Neural cell (in vitro differentiated cells): ENCODE results near the gene ITGB1BP1. TPM values are rescaled to one million over a fixed set of nuclear protein-coding genes. Genes with fewer than 3 reads are reported as not detected.

Experiments used
- H2AFZ ChIP-seq: fragments of 200-600, 300-800 bp; sonication (generic), shearing (Covaris generic); 2 replicates; pipeline ENCODE4 v1.6.0; 2014; ENCODE audit warnings: low read depth, mild to moderate bottlenecking, antibody characterized with exemption, low read length, moderate library complexity
- H3F3A ChIP-seq: fragments of 200-600 bp; shearing (Covaris generic); 2 replicates; pipeline ENCODE4 v1.6.1; 2016; ENCODE audit warnings: mild to moderate bottlenecking, moderate library complexity, mixed read lengths, antibody characterized with exemption, low read length; ENCODE audit not compliant: insufficient read depth, poor library complexity, severe bottlenecking
- H3K27ac ChIP-seq: fragments of 200-600, 300-800 bp; sonication (generic), shearing (Covaris generic); 2 replicates; pipeline ENCODE4 v1.5.1; 2014; ENCODE audit warnings: mild to moderate bottlenecking, low read length, moderate library complexity
- H3K27me3 ChIP-seq: fragments of 300-800, 200-600 bp; sonication (generic), shearing (Covaris generic); 2 replicates; pipeline ENCODE4 v1.6.0; 2014; ENCODE audit warnings: mild to moderate bottlenecking, low read depth, low read length, moderate library complexity; ENCODE audit not compliant: insufficient read depth
- H3K36me3 ChIP-seq: fragments of 300-800, 200-600 bp; sonication (generic), shearing (Covaris generic); 2 replicates; pipeline ENCODE4 v1.5.1; 2014; ENCODE audit warnings: mild to moderate bottlenecking, antibody characterized with exemption, low read length, moderate library complexity; ENCODE audit not compliant: insufficient read depth
- H3K4me2 ChIP-seq: fragments of 300-800, 200-600 bp; sonication (generic), shearing (Covaris generic); 2 replicates; pipeline ENCODE4 v1.6.0; 2014; ENCODE audit warnings: mild to moderate bottlenecking, low read length
- H3K4me3 ChIP-seq: fragments of 300-800, 200-600 bp; sonication (generic), shearing (Covaris generic); 2 replicates; pipeline ENCODE4 v1.5.1; 2014; ENCODE audit warnings: mild to moderate bottlenecking, low read length, moderate library complexity
- H3K79me2 ChIP-seq: fragments of 200-600 bp; shearing (Covaris generic); replicated peaks from 2 replicates; pipeline ENCODE4 v1.6.0; 2014; ENCODE audit warnings: mild to moderate bottlenecking, low read length, moderate library complexity; ENCODE audit not compliant: insufficient read depth
- H3K9ac ChIP-seq: fragments of 300-800, 200-600 bp; sonication (generic), shearing (Covaris generic); 2 replicates; pipeline ENCODE4 v1.6.1; 2016; ENCODE audit warnings: mild to moderate bottlenecking, low read length, mixed read lengths
- H3K9me2 ChIP-seq: fragments of 200-600 bp; shearing (Covaris generic); 2 replicates; pipeline ENCODE4 v1.6.1; 2016; ENCODE audit warnings: mild to moderate bottlenecking, low read length, mixed read lengths; ENCODE audit not compliant: insufficient read depth
- H3K9me3 ChIP-seq: fragments of 200-600, 300-800 bp; sonication (generic), shearing (Covaris generic); 2 replicates; pipeline ENCODE4 v1.6.1; 2016; ENCODE audit warnings: mild to moderate bottlenecking, mixed run types, low read length, moderate library complexity, mixed read lengths
- H4K20me1 ChIP-seq: fragments of 200-600 bp; shearing (Covaris generic); 2 replicates; pipeline ENCODE4 v1.6.1; 2016; ENCODE audit warnings: mild to moderate bottlenecking, mixed run types; ENCODE audit not compliant: insufficient read depth
- CTCF ChIP-seq: fragments of 450-650 bp; IDR thresholded peaks from 2 replicates; pipeline ENCODE4 v1.5.1; 2014; ENCODE audit warnings: antibody characterized with exemption, mild to moderate bottlenecking, moderate library complexity; ENCODE audit not compliant: poor library complexity, severe bottlenecking
- EP300 ChIP-seq: fragments of 450-650 bp; conservative IDR thresholded peaks from 2 replicates; pipeline ENCODE4 v1.6.1; 2014; ENCODE audit warnings: antibody characterized with exemption, mild to moderate bottlenecking, moderate library complexity; ENCODE audit not compliant: poor library complexity, severe bottlenecking
- EZH2 ChIP-seq: fragments of 200-600, 300-800 bp; shearing (Covaris generic), sonication (generic); IDR thresholded peaks from 2 replicates; pipeline ENCODE4 v1.6.1; 2014; ENCODE audit warnings: antibody characterized with exemption, low read length, borderline replicate concordance, mild to moderate bottlenecking; ENCODE audit not compliant: insufficient read depth, poor library complexity, severe bottlenecking
- MXI1 ChIP-seq: fragments of 450-650 bp; conservative IDR thresholded peaks from 2 replicates; pipeline ENCODE4 v1.6.1; 2014; ENCODE audit warnings: antibody characterized with exemption, mild to moderate bottlenecking; ENCODE audit not compliant: poor library complexity, severe bottlenecking
- POLR2AphosphoS5 ChIP-seq: IDR thresholded peaks from 2 replicates; pipeline ENCODE4 v1.6.1; 2012
- RAD21 ChIP-seq: fragments of 450-650 bp; conservative IDR thresholded peaks from 2 replicates; pipeline ENCODE4 v1.6.1; 2014; ENCODE audit warnings: antibody characterized with exemption, mild to moderate bottlenecking, moderate library complexity
- REST ChIP-seq: IDR thresholded peaks from 2 replicates; pipeline ENCODE4 v1.6.1; 2012; ENCODE audit warnings: borderline replicate concordance
- SMC3 ChIP-seq: fragments of 450-650 bp; conservative IDR thresholded peaks from 2 replicates; pipeline ENCODE4 v1.6.1; 2014; ENCODE audit warnings: antibody characterized with exemption, mild to moderate bottlenecking, moderate library complexity; ENCODE audit not compliant: poor library complexity
- TAF1 ChIP-seq: IDR thresholded peaks from 2 replicates; pipeline ENCODE4 v1.6.1; 2012; ENCODE audit warnings: low read depth
- polyA plus RNA-seq: library from polyadenylated mRNA; depleted of rRNA; stranded (reverse); fragments of >200 nt; gene quantifications from 2 replicates; pipeline ENCODE4 v1.2.3, GENCODE V29; 2014

Gene ITGB1BP1
- polyA plus RNA-seq, 1 donor from 2014 or later, result 98.0 TPM

DNA sequence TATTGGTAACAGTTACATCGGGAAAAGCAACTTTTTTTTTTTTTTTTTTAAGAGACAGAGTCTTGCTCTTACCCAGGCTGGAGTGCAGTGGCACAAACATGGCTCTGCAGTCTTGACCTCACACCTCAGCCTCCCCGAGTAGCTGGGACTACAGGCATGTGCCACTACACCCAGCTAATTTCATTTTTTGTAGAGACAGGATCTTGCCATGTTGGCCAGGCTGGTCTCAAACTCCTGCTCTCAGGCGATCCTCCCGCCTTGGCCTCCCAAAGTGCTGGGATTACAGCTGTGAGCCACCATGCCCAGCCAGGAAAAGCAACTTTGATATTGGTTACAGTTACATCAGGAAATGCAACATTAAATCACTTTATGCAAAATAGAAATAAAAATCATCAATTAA lies 4.6 kb downstream of the ITGB1BP1 start:
- H3F3A ChIP-seq, result no peaks in the 10 kb centered on the region
- no peaks in the 10 kb centered on the region for H3K9me3 ChIP-seq
- no peaks in the 10 kb centered on the region for H3K27me3 ChIP-seq
- H3K9me2 ChIP-seq, result no peaks in the 10 kb centered on the region
- H3K27ac ChIP-seq, result no peak overlapping the region
- H4K20me1 ChIP-seq, result no peaks in the 10 kb centered on the region
- no peak overlapping the region for H2AFZ ChIP-seq
- TF ChIP-seq EP300 (no peak), MXI1 (no peak), EZH2 (no peak), RAD21 (no peak)
- no peak overlapping the region for H3K4me3 ChIP-seq
- H3K79me2 ChIP-seq, result peaks cover 24% of the 10 kb centered on the region
- H3K9ac ChIP-seq, result no peak overlapping the region
- no peak overlapping the region for H3K4me2 ChIP-seq
- no peaks in the 10 kb centered on the region for H3K36me3 ChIP-seq

DNA sequence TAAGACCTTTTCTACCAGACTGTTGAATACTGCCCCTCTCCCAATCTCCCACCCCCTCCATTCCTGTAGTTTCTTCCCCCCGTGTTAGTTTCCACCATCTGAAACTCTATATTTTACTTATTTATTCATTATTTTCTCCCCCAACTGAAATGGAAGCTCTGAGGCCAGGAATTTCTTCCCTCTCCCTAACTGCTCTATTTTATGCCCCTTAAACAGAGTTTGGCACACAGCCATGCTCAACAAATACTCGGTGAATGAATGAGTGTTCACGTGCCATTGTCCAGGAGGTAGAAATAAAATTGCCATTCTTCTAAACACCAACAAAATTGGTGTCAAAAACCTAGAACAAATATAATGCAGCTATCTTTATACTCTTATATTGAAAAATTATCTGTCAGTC lies 5.6 kb downstream of the ITGB1BP1 start:
- H3K79me2 ChIP-seq, result peaks cover 24% of the 10 kb centered on the region
- no peaks in the 10 kb centered on the region for H3K27me3 ChIP-seq

More for the DNA sequence above, 5.6 kb downstream of the ITGB1BP1 start:
- Histone ChIP-seq H3K4me3 (no peak overlapping the region), H3K36me3 (no peaks in the 10 kb centered on the region), H4K20me1 (no peaks in the 10 kb centered on the region), H3K27ac (no peak overlapping the region), H3K9ac (no peak overlapping the region), H2AFZ (no peak overlapping the region), H3K9me3 (no peaks in the 10 kb centered on the region), H3F3A (no peaks in the 10 kb centered on the region), H3K9me2 (no peaks in the 10 kb centered on the region), H3K4me2 (no peak overlapping the region)
- TF ChIP-seq POLR2AphosphoS5 (no peak), EP300 (no peak), RAD21 (no peak), REST (no peak), MXI1 (no peak), SMC3 (no peak), TAF1 (no peak), EZH2 (no peak), CTCF (no peak)
